OCI-LY7 (cell line): ENCODE results near the gene STAT6. TPM values are rescaled to one million over a fixed set of nuclear protein-coding genes. Genes with fewer than 3 reads are reported as not detected.

ENCODE experiments used
- BruUV-seq: library from RNA; stranded (reverse); fragments of 400-500 nt; replicated peaks from 2 replicates; lab custom pipeline; 2021; lab: Mats Ljungman, UMichigan
- CTCF ChIA-PET: fragments of 300-600 bp; sonication (Branson Sonifier 250); formaldehyde crosslinking; loops from one replicate; lab custom pipeline; 2022; ENCODE audit warnings: antibody characterized with exemption; ENCODE audit not compliant: unreplicated experiment; lab: Charles Lee
- POLR2A ChIA-PET: fragments of 300-600 bp; sonication (Branson Sonifier 250); formaldehyde crosslinking; loops from one replicate; lab custom pipeline; 2022; ENCODE audit warnings: antibody characterized with exemption; lab: Charles Lee
- DNase-seq: peaks from one replicate; pipeline ENCODE4 v3.0.0-alpha.2; 2015; ENCODE audit warnings: low spot score
- H2AFZ ChIP-seq: fragments of 200-600 bp; sonication (generic), shearing (Covaris generic); 2 replicates; pipeline ENCODE4 v1.6.1; 2014; ENCODE audit warnings: mild to moderate bottlenecking, antibody characterized with exemption, low read length, moderate library complexity
- H3K27ac ChIP-seq: fragments of 200-600 bp; sonication (generic); 2 replicates; pipeline ENCODE4 v1.5.1; 2014; ENCODE audit warnings: mixed run types, low read depth, mild to moderate bottlenecking, moderate library complexity, low read length, inconsistent platforms; ENCODE audit not compliant: poor library complexity, severe bottlenecking
- H3K36me3 ChIP-seq: fragments of 200-600 bp; sonication (generic); 2 replicates; pipeline ENCODE4 v1.6.1; 2014; ENCODE audit warnings: mild to moderate bottlenecking, antibody characterized with exemption, low read length, moderate library complexity, mixed read lengths; ENCODE audit not compliant: insufficient read depth
- H3K4me1 ChIP-seq: fragments of 200-600 bp; sonication (generic); 2 replicates; pipeline ENCODE4 v1.5.1; 2014; ENCODE audit warnings: mild to moderate bottlenecking, low read length; ENCODE audit not compliant: insufficient read depth, poor library complexity, severe bottlenecking
- H3K4me2 ChIP-seq: fragments of 200-600 bp; sonication (generic); 2 replicates; pipeline ENCODE4 v1.6.1; 2014; ENCODE audit warnings: mild to moderate bottlenecking, low read length
- H3K4me3 ChIP-seq: fragments of 200-600 bp; sonication (generic); 2 replicates; pipeline ENCODE4 v1.5.1; 2014; ENCODE audit warnings: mild to moderate bottlenecking, low read depth, low read length; ENCODE audit not compliant: poor library complexity, severe bottlenecking
- H3K79me2 ChIP-seq: fragments of 200-600 bp; sonication (generic); 2 replicates; pipeline ENCODE4 v1.6.1; 2016; ENCODE audit warnings: low read depth, mild to moderate bottlenecking, low read length, moderate library complexity, mixed read lengths; ENCODE audit not compliant: insufficient read depth
- H3K9me2 ChIP-seq: fragments of 200-600 bp; sonication (generic); 2 replicates; pipeline ENCODE4 v1.6.1; 2016; ENCODE audit warnings: mild to moderate bottlenecking, low read length, mixed read lengths; ENCODE audit not compliant: insufficient read depth
- H3K9me3 ChIP-seq: fragments of 200-600 bp; sonication (generic); 2 replicates; pipeline ENCODE4 v1.6.1; 2014; ENCODE audit warnings: mild to moderate bottlenecking, mixed run types, low read length, mixed read lengths
- H4K20me1 ChIP-seq: fragments of 200-600 bp; sonication (generic); 2 replicates; pipeline ENCODE4 v1.6.1; 2014; ENCODE audit warnings: mild to moderate bottlenecking, antibody characterized with exemption, low read length, moderate library complexity, mixed read lengths; ENCODE audit not compliant: insufficient read depth
- CTCF ChIP-seq: fragments of 200-600 bp; sonication (generic); conservative IDR thresholded peaks from 2 replicates; pipeline ENCODE4 v1.5.1; 2014; ENCODE audit warnings: mild to moderate bottlenecking, antibody characterized with exemption, low read length, moderate library complexity, mixed read lengths
- EZH2phosphoT487 ChIP-seq: fragments of 200-600 bp; sonication (generic); IDR thresholded peaks from 2 replicates; pipeline ENCODE4 v1.6.1; 2018; ENCODE audit warnings: low read depth, borderline replicate concordance, mild to moderate bottlenecking, mixed run types, antibody characterized with exemption, low read length, moderate library complexity, mixed read lengths
- intact Hi-C: fragments of 100-400 bp; cut with micrococcal nuclease; formaldehyde crosslinking; loops from one replicate; pipeline ENCODE4 v1.10.0; 2022; ENCODE audit not compliant: unreplicated experiment
- total RNA-seq, 2 experiments: library from RNA; depleted of rRNA in 1 of 2; stranded (reverse); fragments of >200 nt in 1 of 2; shearing (Covaris generic) in 1 of 2; gene quantifications; 2 replicates each; pipeline ENCODE4 v1.2.3, GENCODE V29; 2014 to 2022

The STAT6 gene
- total RNA-seq, 2 experiments from 2014 or later = 73.6 to 128 TPM

DNA sequence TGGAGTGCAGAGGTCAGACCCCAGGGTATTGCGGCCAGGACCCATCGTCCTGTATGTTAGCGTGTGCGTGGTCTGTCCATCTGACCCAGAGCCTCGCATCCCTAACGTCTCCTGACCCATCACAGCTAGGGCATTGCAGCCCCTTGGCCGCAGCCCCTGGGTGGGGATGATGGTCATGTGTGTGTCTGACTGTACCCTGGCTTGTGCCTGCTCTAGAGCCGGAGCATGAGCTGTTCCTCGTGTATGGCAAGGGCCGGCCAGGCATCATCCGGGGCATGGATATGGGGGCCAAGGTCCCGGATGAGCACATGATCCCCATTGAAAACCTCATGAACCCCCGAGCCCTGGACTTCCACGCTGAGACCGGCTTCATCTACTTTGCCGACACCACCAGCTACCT lies 47.0 kb upstream of the STAT6 start:
- no peaks in the 10 kb centered on the region for H3K9me2 ChIP-seq
- no peak overlapping the region for H3K4me3 ChIP-seq
- TF ChIP-seq CTCF = no peak
- no peak for TF ChIP-seq EZH2phosphoT487
- DNase-seq = no peak
- peaks cover 5% of the 10 kb centered on the region for H3K4me1 ChIP-seq
- no TSS peak for BruUV-seq
- H4K20me1 ChIP-seq = no peaks in the 10 kb centered on the region
- H3K27ac ChIP-seq = no peak overlapping the region
- intact Hi-C loops = no loop called here
- POLR2A ChIA-PET = no interaction called here
- H2AFZ ChIP-seq = no peak overlapping the region
- no peaks in the 10 kb centered on the region for H3K36me3 ChIP-seq
- no peaks in the 10 kb centered on the region for H3K9me3 ChIP-seq
- no peak overlapping the region for H3K4me2 ChIP-seq
- no peaks in the 10 kb centered on the region for H3K79me2 ChIP-seq
- CTCF ChIA-PET = no interaction called here

DNA sequence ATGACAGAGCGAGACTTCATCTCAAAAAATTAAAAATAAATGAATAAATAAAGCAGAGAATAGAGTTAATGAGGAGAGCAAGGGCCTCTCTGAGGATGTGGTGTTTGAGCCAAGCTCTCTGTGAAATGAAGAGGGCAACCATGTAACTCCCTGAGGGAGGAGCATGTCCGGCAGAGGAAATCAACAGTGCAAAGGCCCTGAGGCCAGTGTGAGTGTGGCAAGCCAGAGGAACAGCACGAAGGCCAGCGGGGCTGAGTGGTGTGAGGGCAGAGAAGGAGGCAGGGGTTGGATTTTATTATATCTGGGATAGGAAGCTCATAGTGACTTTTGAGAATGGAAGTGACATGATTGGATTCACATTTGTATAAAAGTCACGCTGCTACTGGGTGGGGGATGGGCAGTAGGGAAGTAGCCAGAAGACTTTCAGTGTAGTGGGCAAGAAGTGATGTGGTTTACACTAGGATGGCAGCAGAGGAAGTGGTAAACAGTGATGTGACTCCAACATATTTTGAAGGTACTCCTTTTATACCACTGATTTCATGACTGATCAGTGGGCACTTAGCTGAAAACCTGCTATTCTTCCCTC lies 46.5 kb upstream of the STAT6 start:
- peaks cover 5% of the 10 kb centered on the region for H3K4me1 ChIP-seq
- intact Hi-C loops = no loop called here
- H3K9me3 ChIP-seq = no peaks in the 10 kb centered on the region
- H3K79me2 ChIP-seq = no peaks in the 10 kb centered on the region
- H3K4me2 ChIP-seq = no peak overlapping the region
- DNase-seq = no peak
- ChIA-PET POLR2A (no interaction called here), CTCF (no interaction called here)
- no peaks in the 10 kb centered on the region for H3K9me2 ChIP-seq
- BruUV-seq = no TSS peak
- H3K4me3 ChIP-seq = no peak overlapping the region
- no peak overlapping the region for H2AFZ ChIP-seq
- no peaks in the 10 kb centered on the region for H3K36me3 ChIP-seq
- no peak overlapping the region for H3K27ac ChIP-seq
- TF ChIP-seq CTCF = no peak
- TF ChIP-seq EZH2phosphoT487 = no peak
- H4K20me1 ChIP-seq = no peaks in the 10 kb centered on the region

DNA sequence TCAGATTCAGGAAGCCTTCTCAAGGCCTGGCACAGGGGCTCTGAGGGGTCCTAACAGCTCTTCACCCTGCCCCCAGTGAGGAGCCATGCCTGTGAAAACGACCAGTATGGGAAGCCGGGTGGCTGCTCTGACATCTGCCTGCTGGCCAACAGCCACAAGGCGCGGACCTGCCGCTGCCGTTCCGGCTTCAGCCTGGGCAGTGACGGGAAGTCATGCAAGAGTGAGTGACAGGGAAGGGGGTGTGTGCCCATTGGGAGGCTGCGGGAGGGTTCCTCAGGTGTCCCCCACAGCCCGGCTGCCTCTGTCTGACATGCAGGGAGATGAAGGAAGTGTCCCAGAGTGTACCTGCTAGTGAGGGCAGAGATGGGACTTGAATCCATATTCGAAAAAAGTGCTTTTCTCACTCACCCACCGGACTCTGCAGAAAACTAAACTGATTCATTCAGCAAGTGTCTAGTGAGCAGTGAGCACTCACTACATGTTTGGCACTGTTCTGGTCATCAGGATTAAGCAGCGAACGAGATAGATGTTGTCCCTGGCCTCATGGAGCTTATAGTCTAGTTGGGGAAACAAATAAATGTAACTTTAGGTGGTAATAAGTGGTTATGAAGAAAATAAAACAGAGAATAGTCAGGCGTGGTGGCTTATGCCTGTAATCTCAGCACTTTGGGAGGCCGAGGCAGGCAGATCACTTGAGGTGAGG lies 45.7 kb upstream of the STAT6 start:
- no peaks in the 10 kb centered on the region for H3K36me3 ChIP-seq
- CTCF ChIA-PET = no interaction called here
- no peaks in the 10 kb centered on the region for H3K9me3 ChIP-seq
- POLR2A ChIA-PET = no interaction called here
- no peaks in the 10 kb centered on the region for H4K20me1 ChIP-seq
- H3K4me1 ChIP-seq = peaks cover 5% of the 10 kb centered on the region
- H3K79me2 ChIP-seq = no peaks in the 10 kb centered on the region
- H2AFZ ChIP-seq = no peak overlapping the region
- H3K9me2 ChIP-seq = no peaks in the 10 kb centered on the region
- intact Hi-C loops = no loop called here
- TF ChIP-seq EZH2phosphoT487 = no peak
- TF ChIP-seq CTCF = no peak
- no peak overlapping the region for H3K4me2 ChIP-seq
- H3K27ac ChIP-seq = no peak overlapping the region
- no TSS peak for BruUV-seq
- no peak for DNase-seq
- no peak overlapping the region for H3K4me3 ChIP-seq
